SK-N-SH (cell line): ENCODE results near the gene QSOX1.

ENCODE experiments used
- CTCF ChIP-seq: fragments of 200-600 bp; sonication (generic); IDR thresholded peaks from 2 replicates; pipeline ENCODE4 v1.6.1; 2017; ENCODE audit warnings: antibody characterized with exemption, mild to moderate bottlenecking, moderate library complexity
- MAX ChIP-seq: IDR thresholded peaks from 2 replicates; pipeline ENCODE4 v1.4.0; 2012; ENCODE audit warnings: low read depth
- NFIC ChIP-seq: IDR thresholded peaks from 2 replicates; pipeline ENCODE4 v1.4.0; 2012; ENCODE audit warnings: borderline replicate concordance
- PBX3 ChIP-seq: IDR thresholded peaks from 2 replicates; pipeline ENCODE4; 2012
- POLR2AphosphoS5 ChIP-seq: IDR thresholded peaks from 2 replicates; pipeline ENCODE4 v1.6.1; 2012; ENCODE audit warnings: low read depth, low read length
- TAF1 ChIP-seq: IDR thresholded peaks from 2 replicates; pipeline ENCODE4 v1.6.1; 2012; ENCODE audit warnings: low read depth, mild to moderate bottlenecking, low read length, moderate library complexity, borderline replicate concordance
- USF2 ChIP-seq: fragments of 150-350 bp; IDR thresholded peaks from 2 replicates; pipeline ENCODE4 v1.6.1; 2017; ENCODE audit warnings: antibody characterized with exemption, low read length, low read depth, borderline replicate concordance
- YY1 ChIP-seq: IDR thresholded peaks from 2 replicates; pipeline ENCODE4 v1.4.0; 2012; ENCODE audit warnings: low read depth, mild to moderate bottlenecking

GRCh38 chr1:180131510-180131909 is 23.2 kb upstream of the QSOX1 start:
- TF ChIP-seq TAF1 (no peak), MAX (no peak), POLR2AphosphoS5 (no peak), CTCF (no peak), YY1 (no peak), NFIC (no peak), PBX3 (no peak), USF2 (no peak)
